ENCODE results near the gene DEXI. TPM values are rescaled to one million over a fixed set of nuclear protein-coding genes. Genes with fewer than 3 reads are reported as not detected.

The DEXI gene
- total and polyA plus RNA-seq, 7 donors, result 13.9 to 99.9 (median 55.0) TPM

- H3K9me3 ChIP-seq, result no peaks in the 10 kb centered on the region
- no peak for DNase-seq
- TF ChIP-seq EP300 (IDR thresholded peaks at IDR 0.05), result no peak
- no peak for TF ChIP-seq POLR2AphosphoS5 (IDR thresholded peaks at IDR 0.05)
- no peak for TF ChIP-seq POLR2A (IDR thresholded peaks at IDR 0.05)
- no peak for TF ChIP-seq CTCF (IDR thresholded peaks at IDR 0.05)
- peak overlapping the region in 1 of 4 donors; percentile 8 for H3K27ac ChIP-seq
- peaks cover 0 to 10% (median 2%) of the 10 kb centered on the region in 3 donors for H3K27me3 ChIP-seq
- 64 to 75% methylated on average over 6 of the region's 6 CpGs for WGBS, 2 donors
- no peak overlapping the region for H3K4me3 ChIP-seq
- no peaks in the 10 kb centered on the region for H3K36me3 ChIP-seq
- intact Hi-C loops (cut with DNase I), result no loop called here
- H3K4me1 ChIP-seq, result no peaks in the 10 kb centered on the region
Measured at GRCh38 chr16:10885246-10885645, 57.0 kb downstream of the DEXI start.

GRCh38 chr16:10883004-10883403, 59.3 kb downstream of the DEXI start:
- Histone ChIP-seq H3K27ac (no peak overlapping the region), H3K9me3 (no peaks in the 10 kb centered on the region), H3K4me1 (peaks cover 0 to 15% (median 10%) of the 10 kb centered on the region in 4 donors), H3K36me3 (no peaks in the 10 kb centered on the region), H3K4me3 (no peak overlapping the region), H3K27me3 (peaks cover 3 to 33% (median 7%) of the 10 kb centered on the region in 3 donors)
- no peak for TF ChIP-seq POLR2A (IDR thresholded peaks at IDR 0.05)
- no peak for TF ChIP-seq EP300 (IDR thresholded peaks at IDR 0.05)
- TF ChIP-seq POLR2AphosphoS5 (IDR thresholded peaks at IDR 0.05), result no peak
- TF ChIP-seq CTCF (IDR thresholded peaks at IDR 0.05), result no peak
- 87 to 88% methylated on average over 7 of the region's 7 CpGs for WGBS, 2 donors
- no peak for DNase-seq
- intact Hi-C loops (cut with DNase I), result no loop called here

GRCh38 chr16:10881479-10882030, 60.7 kb downstream of the DEXI start:
- Histone ChIP-seq H3K4me1 (peaks cover 0 to 15% (median 10%) of the 10 kb centered on the region in 4 donors), H3K9me3 (no peaks in the 10 kb centered on the region), H3K36me3 (no peaks in the 10 kb centered on the region), H3K27ac (peak overlapping the region in 1 of 4 donors; percentile 55), H3K27me3 (peaks cover 3 to 47% (median 7%) of the 10 kb centered on the region in 3 donors), H3K4me3 (no peak overlapping the region)
- TF ChIP-seq POLR2AphosphoS5 (IDR thresholded peaks at IDR 0.05) (no peak), POLR2A (IDR thresholded peaks at IDR 0.05) (no peak), CTCF (IDR thresholded peaks at IDR 0.05) (no peak), EP300 (IDR thresholded peaks at IDR 0.05) (no peak)
- 58 to 83% methylated on average over 7 of the region's 7 CpGs for whole genome bisulfite sequencing, 2 donors
- intact Hi-C loops (cut with DNase I), result no loop called here
- no peak for DNase-seq

GRCh38 chr16:10880594-10881452, 61.4 kb downstream of the DEXI start:
- Histone ChIP-seq H3K4me1 (peaks cover 0 to 15% (median 10%) of the 10 kb centered on the region in 4 donors), H3K27ac (peak overlapping the region in 2 of 4 donors; percentile 54 to 55), H3K4me3 (no peak overlapping the region), H3K27me3 (peaks cover 3 to 53% (median 7%) of the 10 kb centered on the region in 3 donors), H3K36me3 (no peaks in the 10 kb centered on the region), H3K9me3 (no peaks in the 10 kb centered on the region)
- TF ChIP-seq POLR2A (IDR thresholded peaks at IDR 0.05), result no peak
- TF ChIP-seq POLR2AphosphoS5 (IDR thresholded peaks at IDR 0.05), result peak in 1 of 4 donors; percentile 16
- peak; percentile 27 for DNase-seq
- intact Hi-C loops (cut with DNase I), result no loop called here
- WGBS, 2 donors, result 75 to 87% methylated on average over 10 of the region's 10 CpGs
